ENCODE results near the gene TFB1M.

Gene TFB1M

GRCh38 chr6:155351273-155352129 lies 37.2 kb upstream of the TFB1M start:
- no peak overlapping the region for H3K23ac ChIP-seq (ENCODE audit: low read length)
- no peak overlapping the region for H3K56ac ChIP-seq (ENCODE audit: low read length)
- H2AK5ac ChIP-seq (ENCODE audit: low read length) = no peak overlapping the region
- H4K5ac ChIP-seq (ENCODE audit: low read length) = no peak overlapping the region
- H3K79me2 ChIP-seq (ENCODE audit: control insufficient read depth, insufficient read depth, low read length) = no peaks in the 10 kb centered on the region
- H3K27me3 ChIP-seq (ENCODE audit: insufficient read depth, low read length, poor library complexity) = no peaks in the 10 kb centered on the region
- no peaks in the 10 kb centered on the region for H3K79me1 ChIP-seq (ENCODE audit: low read length)
- no peak overlapping the region for H2BK15ac ChIP-seq (replicated peaks; ENCODE audit: low read depth)
- no peak overlapping the region for H3K18ac ChIP-seq (ENCODE audit: low read length)
- no peak overlapping the region for H2BK5ac ChIP-seq (ENCODE audit: low read length)
- no peak overlapping the region for H3K4ac ChIP-seq (ENCODE audit: low read depth, low read length)
- H2BK120ac ChIP-seq (ENCODE audit: low read depth, low read length) = no peak overlapping the region
- H4K8ac ChIP-seq (ENCODE audit: low read depth, low read length) = no peak overlapping the region
- no peaks in the 10 kb centered on the region for H3K4me1 ChIP-seq (ENCODE audit: control insufficient read depth, low read depth, low read length)
- no peak overlapping the region for H3K4me2 ChIP-seq (ENCODE audit: low read length)
- H3K9ac ChIP-seq (ENCODE audit: low read length) = no peak overlapping the region
- H3K36me3 ChIP-seq (ENCODE audit: control insufficient read depth, insufficient read depth, low read length) = no peaks in the 10 kb centered on the region
- DNase-seq = no peak
- H3K27ac ChIP-seq (ENCODE audit: low read depth, low read length) = no peak overlapping the region
- no CpG with 5 or more reads among the region's 5 CpGs for WGBS (ENCODE audit: extremely low coverage, insufficient coverage, low lambda C conversion rate)
- no peak overlapping the region for H3K4me3 ChIP-seq (ENCODE audit: low read length)

GRCh38 chr6:155349956-155350355 lies 35.7 kb upstream of the TFB1M start:
- Histone ChIP-seq H2BK120ac (ENCODE audit: low read depth, low read length) (no peak overlapping the region), H3K23ac (ENCODE audit: low read length) (no peak overlapping the region), H3K36me3 (ENCODE audit: control insufficient read depth, insufficient read depth, low read length) (no peaks in the 10 kb centered on the region), H2BK5ac (ENCODE audit: low read length) (no peak overlapping the region), H2AK5ac (ENCODE audit: low read length) (no peak overlapping the region), H4K5ac (ENCODE audit: low read length) (no peak overlapping the region), H3K4me3 (ENCODE audit: low read length) (no peak overlapping the region), H2BK15ac (replicated peaks; ENCODE audit: low read depth) (no peak overlapping the region), H3K27ac (ENCODE audit: low read depth, low read length) (no peak overlapping the region), H3K4me1 (ENCODE audit: control insufficient read depth, low read depth, low read length) (no peaks in the 10 kb centered on the region), H3K4ac (ENCODE audit: low read depth, low read length) (no peak overlapping the region), H3K18ac (ENCODE audit: low read length) (no peak overlapping the region), H3K79me1 (ENCODE audit: low read length) (no peaks in the 10 kb centered on the region), H3K27me3 (ENCODE audit: insufficient read depth, low read length, poor library complexity) (no peaks in the 10 kb centered on the region), H3K56ac (ENCODE audit: low read length) (no peak overlapping the region), H3K4me2 (ENCODE audit: low read length) (no peak overlapping the region), H4K8ac (ENCODE audit: low read depth, low read length) (no peak overlapping the region), H3K79me2 (ENCODE audit: control insufficient read depth, insufficient read depth, low read length) (no peaks in the 10 kb centered on the region), H3K9ac (ENCODE audit: low read length) (no peak overlapping the region)
- no CpG with 5 or more reads among the region's 6 CpGs for WGBS (ENCODE audit: extremely low coverage, insufficient coverage, low lambda C conversion rate)
- DNase-seq = no peak

- no CpG with 5 or more reads among the region's 2 CpGs for WGBS (ENCODE audit: extremely low coverage, insufficient coverage, low lambda C conversion rate)
- H3K4me1 ChIP-seq (ENCODE audit: control insufficient read depth, low read depth, low read length) = no peaks in the 10 kb centered on the region
- no peak overlapping the region for H3K56ac ChIP-seq (ENCODE audit: low read length)
- no peak overlapping the region for H2BK120ac ChIP-seq (ENCODE audit: low read depth, low read length)
- H3K9ac ChIP-seq (ENCODE audit: low read length) = no peak overlapping the region
- no peak overlapping the region for H2BK5ac ChIP-seq (ENCODE audit: low read length)
- no peak overlapping the region for H3K4ac ChIP-seq (ENCODE audit: low read depth, low read length)
- H3K27me3 ChIP-seq (ENCODE audit: insufficient read depth, low read length, poor library complexity) = no peaks in the 10 kb centered on the region
- no peak overlapping the region for H3K4me3 ChIP-seq (ENCODE audit: low read length)
- DNase-seq = no peak
- no peaks in the 10 kb centered on the region for H3K36me3 ChIP-seq (ENCODE audit: control insufficient read depth, insufficient read depth, low read length)
- no peak overlapping the region for H4K8ac ChIP-seq (ENCODE audit: low read depth, low read length)
- H3K4me2 ChIP-seq (ENCODE audit: low read length) = no peak overlapping the region
- no peak overlapping the region for H3K18ac ChIP-seq (ENCODE audit: low read length)
- H3K23ac ChIP-seq (ENCODE audit: low read length) = no peak overlapping the region
- no peak overlapping the region for H2AK5ac ChIP-seq (ENCODE audit: low read length)
- H3K79me2 ChIP-seq (ENCODE audit: control insufficient read depth, insufficient read depth, low read length) = no peaks in the 10 kb centered on the region
- H3K27ac ChIP-seq (ENCODE audit: low read depth, low read length) = no peak overlapping the region
- no peaks in the 10 kb centered on the region for H3K79me1 ChIP-seq (ENCODE audit: low read length)
- H2BK15ac ChIP-seq (replicated peaks; ENCODE audit: low read depth) = no peak overlapping the region
- no peak overlapping the region for H4K5ac ChIP-seq (ENCODE audit: low read length)
Measured at GRCh38 chr6:155349129-155349528, 34.8 kb upstream of the TFB1M start.

- H3K4ac ChIP-seq (ENCODE audit: low read depth, low read length) = no peak overlapping the region
- H3K9ac ChIP-seq (ENCODE audit: low read length) = no peak overlapping the region
- no peaks in the 10 kb centered on the region for H3K36me3 ChIP-seq (ENCODE audit: control insufficient read depth, insufficient read depth, low read length)
- no peak overlapping the region for H2BK5ac ChIP-seq (ENCODE audit: low read length)
- H3K4me2 ChIP-seq (ENCODE audit: low read length) = no peak overlapping the region
- no peak for DNase-seq
- no peaks in the 10 kb centered on the region for H3K27me3 ChIP-seq (ENCODE audit: insufficient read depth, low read length, poor library complexity)
- no peaks in the 10 kb centered on the region for H3K79me2 ChIP-seq (ENCODE audit: control insufficient read depth, insufficient read depth, low read length)
- H2BK120ac ChIP-seq (ENCODE audit: low read depth, low read length) = no peak overlapping the region
- WGBS (ENCODE audit: extremely low coverage, insufficient coverage, low lambda C conversion rate) = no CpG with 5 or more reads among the region's 1 CpG
- no peak overlapping the region for H2BK15ac ChIP-seq (replicated peaks; ENCODE audit: low read depth)
- H4K5ac ChIP-seq (ENCODE audit: low read length) = no peak overlapping the region
- no peak overlapping the region for H2AK5ac ChIP-seq (ENCODE audit: low read length)
- H3K4me1 ChIP-seq (ENCODE audit: control insufficient read depth, low read depth, low read length) = no peaks in the 10 kb centered on the region
- no peak overlapping the region for H3K4me3 ChIP-seq (ENCODE audit: low read length)
- no peak overlapping the region for H3K27ac ChIP-seq (ENCODE audit: low read depth, low read length)
- no peak overlapping the region for H3K56ac ChIP-seq (ENCODE audit: low read length)
- no peak overlapping the region for H4K8ac ChIP-seq (ENCODE audit: low read depth, low read length)
- H3K18ac ChIP-seq (ENCODE audit: low read length) = no peak overlapping the region
- H3K23ac ChIP-seq (ENCODE audit: low read length) = no peak overlapping the region
- H3K79me1 ChIP-seq (ENCODE audit: low read length) = no peaks in the 10 kb centered on the region
Measured at GRCh38 chr6:155347800-155348199, 33.5 kb upstream of the TFB1M start.

GRCh38 chr6:155346957-155347356 lies 32.7 kb upstream of the TFB1M start:
- Histone ChIP-seq H2BK15ac (replicated peaks; ENCODE audit: low read depth) (no peak overlapping the region), H4K8ac (ENCODE audit: low read depth, low read length) (no peak overlapping the region), H3K79me2 (ENCODE audit: control insufficient read depth, insufficient read depth, low read length) (no peaks in the 10 kb centered on the region), H2BK120ac (ENCODE audit: low read depth, low read length) (no peak overlapping the region), H2BK5ac (ENCODE audit: low read length) (no peak overlapping the region), H3K18ac (ENCODE audit: low read length) (no peak overlapping the region), H3K23ac (ENCODE audit: low read length) (no peak overlapping the region), H4K5ac (ENCODE audit: low read length) (no peak overlapping the region), H3K27ac (ENCODE audit: low read depth, low read length) (no peak overlapping the region), H3K56ac (ENCODE audit: low read length) (no peak overlapping the region), H3K4ac (ENCODE audit: low read depth, low read length) (no peak overlapping the region), H3K9ac (ENCODE audit: low read length) (no peak overlapping the region), H3K27me3 (ENCODE audit: insufficient read depth, low read length, poor library complexity) (no peaks in the 10 kb centered on the region), H3K4me2 (ENCODE audit: low read length) (no peak overlapping the region), H3K79me1 (ENCODE audit: low read length) (no peaks in the 10 kb centered on the region), H2AK5ac (ENCODE audit: low read length) (no peak overlapping the region), H3K36me3 (ENCODE audit: control insufficient read depth, insufficient read depth, low read length) (no peaks in the 10 kb centered on the region), H3K4me3 (ENCODE audit: low read length) (no peak overlapping the region), H3K4me1 (ENCODE audit: control insufficient read depth, low read depth, low read length) (no peaks in the 10 kb centered on the region)
- DNase-seq = no peak

All from mesendoderm (in vitro differentiated cells).